ENCODE results near the gene CTXND2.

CTXND2 gene

GRCh38 chr1:150944856-150945255, 57.9 kb downstream of the CTXND2 start:
- Histone ChIP-seq H3K9ac (ENCODE audit: low read depth, low read length, poor library complexity) (no peak overlapping the region), H3K4me2 (ENCODE audit: insufficient read depth, low read length, poor library complexity, severe bottlenecking) (no peak overlapping the region), H3K9me3 (replicated peaks in 1 of 2; ENCODE audit: control insufficient read depth in 2 of 2, insufficient read depth in 1 of 2, low read depth in 1 of 2, low read length in 2 of 2) (no peaks in the 10 kb centered on the region), H2BK5ac (ENCODE audit: low read length) (no peak overlapping the region), H4K91ac (ENCODE audit: low read depth, low read length, poor library complexity) (no peak overlapping the region), H4K8ac (ENCODE audit: low read depth, low read length) (no peak overlapping the region), H3K23ac (ENCODE audit: low read depth, low read length, poor library complexity) (no peak overlapping the region), H2AFZ (ENCODE audit: low read length) (no peak overlapping the region), H3K36me3 (replicated peaks in 1 of 2; ENCODE audit: control insufficient read depth in 2 of 2, insufficient read depth in 2 of 2, low read length in 2 of 2) (peaks cover 45 to 98% of the 10 kb centered on the region in 2 donors), H3K4ac (ENCODE audit: low read length) (no peak overlapping the region), H3K14ac (ENCODE audit: low read length) (no peak overlapping the region), H2BK12ac (ENCODE audit: low read length) (no peak overlapping the region), H2AK5ac (ENCODE audit: low read depth, low read length) (no peak overlapping the region), H3K4me3 (ENCODE audit: low read length in 2 of 2) (peak overlapping the region in 1 of 2 donors; percentile 20), H2BK15ac (ENCODE audit: low read length) (no peak overlapping the region), H3K18ac (ENCODE audit: low read length) (no peak overlapping the region), H2BK120ac (ENCODE audit: low read depth, low read length) (no peak overlapping the region), H3K4me1 (ENCODE audit: control insufficient read depth in 2 of 2, insufficient read depth in 1 of 2, low read depth in 1 of 2, low read length in 2 of 2) (no peaks in the 10 kb centered on the region), H3K27me3 (ENCODE audit: control insufficient read depth in 3 of 3, insufficient read depth in 3 of 3, low read depth in 1 of 3, low read length in 3 of 3) (no peaks in the 10 kb centered on the region), H3K79me1 (ENCODE audit: low read depth, low read length) (no peaks in the 10 kb centered on the region), H3K27ac (replicated peaks; ENCODE audit: low read length) (no peak overlapping the region)
- no peak for DNase-seq (ENCODE audit: low spot score)
- no CpG with 5 or more reads among the region's 5 CpGs for WGBS, 2 donors (ENCODE audit: extremely low coverage in 2 of 2, insufficient read length in 2 of 2, insufficient replicate concordance in 1 of 2)

- no peak overlapping the region for H2BK5ac ChIP-seq (ENCODE audit: low read length)
- no peak overlapping the region for H2BK120ac ChIP-seq (ENCODE audit: low read depth, low read length)
- H2BK15ac ChIP-seq (ENCODE audit: low read length): no peak overlapping the region
- H2AK5ac ChIP-seq (ENCODE audit: low read depth, low read length): no peak overlapping the region
- H3K4me3 ChIP-seq (ENCODE audit: low read length in 2 of 2): no peak overlapping the region
- H2BK12ac ChIP-seq (ENCODE audit: low read length): no peak overlapping the region
- no peaks in the 10 kb centered on the region for H3K27me3 ChIP-seq (ENCODE audit: control insufficient read depth in 3 of 3, insufficient read depth in 3 of 3, low read depth in 1 of 3, low read length in 3 of 3)
- no peaks in the 10 kb centered on the region for H3K4me1 ChIP-seq (ENCODE audit: control insufficient read depth in 2 of 2, insufficient read depth in 1 of 2, low read depth in 1 of 2, low read length in 2 of 2)
- DNase-seq (ENCODE audit: low spot score): no peak
- no peak overlapping the region for H3K23ac ChIP-seq (ENCODE audit: low read depth, low read length, poor library complexity)
- H3K36me3 ChIP-seq (replicated peaks in 1 of 2; ENCODE audit: control insufficient read depth in 2 of 2, insufficient read depth in 2 of 2, low read length in 2 of 2): peaks cover 27 to 95% of the 10 kb centered on the region in 2 donors
- no peak overlapping the region for H3K27ac ChIP-seq (replicated peaks; ENCODE audit: low read length)
- no peak overlapping the region for H4K91ac ChIP-seq (ENCODE audit: low read depth, low read length, poor library complexity)
- no CpG with 5 or more reads among the region's 3 CpGs for WGBS, 2 donors (ENCODE audit: extremely low coverage in 2 of 2, insufficient read length in 2 of 2, insufficient replicate concordance in 1 of 2)
- no peak overlapping the region for H3K14ac ChIP-seq (ENCODE audit: low read length)
- H3K79me1 ChIP-seq (ENCODE audit: low read depth, low read length): no peaks in the 10 kb centered on the region
- H3K4me2 ChIP-seq (ENCODE audit: insufficient read depth, low read length, poor library complexity, severe bottlenecking): no peak overlapping the region
- H4K8ac ChIP-seq (ENCODE audit: low read depth, low read length): no peak overlapping the region
- H3K9me3 ChIP-seq (replicated peaks in 1 of 2; ENCODE audit: control insufficient read depth in 2 of 2, insufficient read depth in 1 of 2, low read depth in 1 of 2, low read length in 2 of 2): no peaks in the 10 kb centered on the region
- no peak overlapping the region for H3K4ac ChIP-seq (ENCODE audit: low read length)
- no peak overlapping the region for H3K18ac ChIP-seq (ENCODE audit: low read length)
- no peak overlapping the region for H2AFZ ChIP-seq (ENCODE audit: low read length)
- no peak overlapping the region for H3K9ac ChIP-seq (ENCODE audit: low read depth, low read length, poor library complexity)
Observed at GRCh38 chr1:150954708-150955107, 67.8 kb downstream of the CTXND2 start.

GRCh38 chr1:150955280-150955679, 68.3 kb downstream of the CTXND2 start:
- Histone ChIP-seq H3K27ac (replicated peaks; ENCODE audit: low read length) (no peak overlapping the region), H2BK12ac (ENCODE audit: low read length) (no peak overlapping the region), H2BK15ac (ENCODE audit: low read length) (no peak overlapping the region), H2AFZ (ENCODE audit: low read length) (no peak overlapping the region), H3K4me2 (ENCODE audit: insufficient read depth, low read length, poor library complexity, severe bottlenecking) (no peak overlapping the region), H3K9ac (ENCODE audit: low read depth, low read length, poor library complexity) (no peak overlapping the region), H3K27me3 (ENCODE audit: control insufficient read depth in 3 of 3, insufficient read depth in 3 of 3, low read depth in 1 of 3, low read length in 3 of 3) (no peaks in the 10 kb centered on the region), H4K8ac (ENCODE audit: low read depth, low read length) (no peak overlapping the region), H3K79me1 (ENCODE audit: low read depth, low read length) (no peaks in the 10 kb centered on the region), H3K9me3 (replicated peaks in 1 of 2; ENCODE audit: control insufficient read depth in 2 of 2, insufficient read depth in 1 of 2, low read depth in 1 of 2, low read length in 2 of 2) (no peaks in the 10 kb centered on the region), H2BK5ac (ENCODE audit: low read length) (no peak overlapping the region), H3K4ac (ENCODE audit: low read length) (no peak overlapping the region), H2BK120ac (ENCODE audit: low read depth, low read length) (no peak overlapping the region), H4K91ac (ENCODE audit: low read depth, low read length, poor library complexity) (no peak overlapping the region), H3K36me3 (replicated peaks in 1 of 2; ENCODE audit: control insufficient read depth in 2 of 2, insufficient read depth in 2 of 2, low read length in 2 of 2) (peaks cover 25 to 96% of the 10 kb centered on the region in 2 donors), H3K18ac (ENCODE audit: low read length) (no peak overlapping the region), H3K14ac (ENCODE audit: low read length) (no peak overlapping the region), H3K23ac (ENCODE audit: low read depth, low read length, poor library complexity) (no peak overlapping the region), H2AK5ac (ENCODE audit: low read depth, low read length) (no peak overlapping the region), H3K4me3 (ENCODE audit: low read length in 2 of 2) (no peak overlapping the region), H3K4me1 (ENCODE audit: control insufficient read depth in 2 of 2, insufficient read depth in 1 of 2, low read depth in 1 of 2, low read length in 2 of 2) (no peaks in the 10 kb centered on the region)
- DNase-seq (ENCODE audit: low spot score): no peak

GRCh38 chr1:150957666-150958065, 70.7 kb downstream of the CTXND2 start:
- Histone ChIP-seq H3K27me3 (ENCODE audit: control insufficient read depth in 3 of 3, insufficient read depth in 3 of 3, low read depth in 1 of 3, low read length in 3 of 3) (no peaks in the 10 kb centered on the region), H3K4ac (ENCODE audit: low read length) (no peak overlapping the region), H3K23ac (ENCODE audit: low read depth, low read length, poor library complexity) (no peak overlapping the region), H3K4me2 (ENCODE audit: insufficient read depth, low read length, poor library complexity, severe bottlenecking) (no peak overlapping the region), H2BK12ac (ENCODE audit: low read length) (no peak overlapping the region), H3K36me3 (replicated peaks in 1 of 2; ENCODE audit: control insufficient read depth in 2 of 2, insufficient read depth in 2 of 2, low read length in 2 of 2) (peaks cover 29 to 97% of the 10 kb centered on the region in 2 donors), H2BK120ac (ENCODE audit: low read depth, low read length) (no peak overlapping the region), H4K8ac (ENCODE audit: low read depth, low read length) (no peak overlapping the region), H3K9ac (ENCODE audit: low read depth, low read length, poor library complexity) (no peak overlapping the region), H2AK5ac (ENCODE audit: low read depth, low read length) (no peak overlapping the region), H3K9me3 (replicated peaks in 1 of 2; ENCODE audit: control insufficient read depth in 2 of 2, insufficient read depth in 1 of 2, low read depth in 1 of 2, low read length in 2 of 2) (no peaks in the 10 kb centered on the region), H2AFZ (ENCODE audit: low read length) (no peak overlapping the region), H3K18ac (ENCODE audit: low read length) (no peak overlapping the region), H2BK5ac (ENCODE audit: low read length) (no peak overlapping the region), H3K14ac (ENCODE audit: low read length) (no peak overlapping the region), H3K79me1 (ENCODE audit: low read depth, low read length) (no peaks in the 10 kb centered on the region), H3K27ac (replicated peaks; ENCODE audit: low read length) (no peak overlapping the region), H3K4me3 (ENCODE audit: low read length in 2 of 2) (no peak overlapping the region), H2BK15ac (ENCODE audit: low read length) (no peak overlapping the region), H4K91ac (ENCODE audit: low read depth, low read length, poor library complexity) (no peak overlapping the region), H3K4me1 (ENCODE audit: control insufficient read depth in 2 of 2, insufficient read depth in 1 of 2, low read depth in 1 of 2, low read length in 2 of 2) (no peaks in the 10 kb centered on the region)
- no peak for DNase-seq (ENCODE audit: low spot score)
- WGBS, 2 donors (ENCODE audit: extremely low coverage in 2 of 2, insufficient read length in 2 of 2, insufficient replicate concordance in 1 of 2): no CpG with 5 or more reads among the region's 11 CpGs

Measured in neuronal stem cell (in vitro differentiated cells).